Ishikawa (cell line): ENCODE data around the gene TUBGCP2.

Source experiments
- EP300 ChIP-seq: IDR thresholded peaks from 2 replicates; pipeline ENCODE4 v1.6.1; 2012; ENCODE audit warnings: borderline replicate concordance
- TAF1 ChIP-seq: IDR thresholded peaks from 2 replicates; pipeline ENCODE4 v1.6.1; 2012; ENCODE audit warnings: low read depth, mild to moderate bottlenecking

- no peak for TF ChIP-seq EP300
- no peak for TF ChIP-seq TAF1
Observed at GRCh38 chr10:133353202-133353959, 44.7 kb upstream of the TUBGCP2 start.
